Loucy (cell line): ENCODE data around the gene ARID1B.

ENCODE experiments used
- H2AFZ ChIP-seq: fragments of 200-600 bp; sonication (generic); 2 replicates; pipeline ENCODE4 v1.6.0; 2016; ENCODE audit warnings: antibody characterized with exemption, mild to moderate bottlenecking, low read length, moderate library complexity
- H3F3A ChIP-seq: fragments of 200-600 bp; 2 replicates; pipeline ENCODE4 v1.6.0; 2016; ENCODE audit warnings: antibody characterized with exemption, low read depth, mild to moderate bottlenecking
- H3K27me3 ChIP-seq: fragments of 200-600 bp; sonication (generic); 2 replicates; pipeline ENCODE4 v1.6.1; 2014; ENCODE audit warnings: low read length, mild to moderate bottlenecking; ENCODE audit not compliant: insufficient read depth, poor library complexity, severe bottlenecking
- H3K36me3 ChIP-seq: fragments of 200-600 bp; sonication (generic); 2 replicates; pipeline ENCODE4 v1.6.1; 2016; ENCODE audit warnings: low read length; ENCODE audit not compliant: insufficient read depth
- H3K4me1 ChIP-seq: fragments of 200-600 bp; sonication (generic); 2 replicates; pipeline ENCODE4 v1.5.1; 2014; ENCODE audit warnings: low read length, mild to moderate bottlenecking; ENCODE audit not compliant: insufficient read depth, poor library complexity, severe bottlenecking
- H3K4me2 ChIP-seq: fragments of 200-600 bp; sonication (generic); 2 replicates; pipeline ENCODE4 v1.6.0; 2014; ENCODE audit warnings: antibody characterized with exemption, low read length, low read depth, mild to moderate bottlenecking; ENCODE audit not compliant: poor library complexity, severe bottlenecking
- H3K4me3 ChIP-seq: fragments of 200-600 bp; sonication (generic); 2 replicates; pipeline ENCODE4 v1.5.1; 2014; ENCODE audit warnings: low read length, mild to moderate bottlenecking, mixed read lengths; ENCODE audit not compliant: poor library complexity, severe bottlenecking
- H3K79me2 ChIP-seq: fragments of 200-600 bp; sonication (generic); 2 replicates; pipeline ENCODE4 v1.6.1; 2014; ENCODE audit warnings: low read length; ENCODE audit not compliant: insufficient read depth
- H3K9ac ChIP-seq: fragments of 200-600 bp; sonication (generic); 2 replicates; pipeline ENCODE4 v1.6.0; 2014; ENCODE audit warnings: mild to moderate bottlenecking, low read depth, low read length, moderate library complexity; ENCODE audit not compliant: poor library complexity, severe bottlenecking
- H3K9me2 ChIP-seq: fragments of 200-600 bp; sonication (generic); replicated peaks from 2 replicates; pipeline ENCODE4 v1.6.1; 2016; ENCODE audit warnings: low read depth, low read length, mixed read lengths
- H3K9me3 ChIP-seq: fragments of 200-600 bp; sonication (generic); 2 replicates; pipeline ENCODE4 v1.6.1; 2014; ENCODE audit warnings: mild to moderate bottlenecking, antibody characterized with exemption, low read length, low read depth; ENCODE audit not compliant: insufficient read depth
- H4K20me1 ChIP-seq: fragments of 200-600 bp; sonication (generic); 2 replicates; pipeline ENCODE4 v1.6.0; 2014; ENCODE audit warnings: antibody characterized with exemption, low read length, mild to moderate bottlenecking; ENCODE audit not compliant: insufficient read depth, poor library complexity, severe bottlenecking
- CTCF ChIP-seq: fragments of 200-600 bp; sonication (generic); conservative IDR thresholded peaks from 2 replicates; pipeline ENCODE4 v1.5.1; 2014; ENCODE audit warnings: mild to moderate bottlenecking, antibody characterized with exemption, low read length
- EZH2phosphoT487 ChIP-seq: fragments of 200-600 bp; IDR thresholded peaks from 2 replicates; pipeline ENCODE4 v1.6.1; 2018; ENCODE audit warnings: antibody characterized with exemption, mild to moderate bottlenecking, moderate library complexity, borderline replicate concordance

The ARID1B gene

GRCh38 chr6:156975414-156975813, 198.2 kb downstream of the ARID1B start:
- Histone ChIP-seq H3K4me2 (peak overlapping the region; percentile 83), H3K9me2 (no peaks in the 10 kb centered on the region), H3K79me2 (peaks cover 100% of the 10 kb centered on the region), H3K9ac (peak overlapping the region; percentile 74), H2AFZ (no peak overlapping the region), H3K27me3 (no peaks in the 10 kb centered on the region), H3K4me1 (peaks cover 56% of the 10 kb centered on the region), H3K9me3 (no peaks in the 10 kb centered on the region), H3K4me3 (peak overlapping the region; percentile 80), H3K36me3 (no peaks in the 10 kb centered on the region), H3F3A (no peaks in the 10 kb centered on the region; the same call in 1 of the 2 replicates), H4K20me1 (peaks cover 52% of the 10 kb centered on the region)
- TF ChIP-seq CTCF (no peak), EZH2phosphoT487 (no peak)

GRCh38 chr6:156976216-156977127, 199.3 kb downstream of the ARID1B start:
- H3K9ac ChIP-seq: peak overlapping the region; percentile 74

GRCh38 chr6:156977527-156978291, 200.5 kb downstream of the ARID1B start:
- Histone ChIP-seq H2AFZ (no peak overlapping the region), H3K27me3 (no peaks in the 10 kb centered on the region), H3K36me3 (no peaks in the 10 kb centered on the region), H4K20me1 (peaks cover 48% of the 10 kb centered on the region), H3K9me3 (no peaks in the 10 kb centered on the region), H3K79me2 (peaks cover 100% of the 10 kb centered on the region), H3K9ac (peak overlapping the region; percentile 74), H3K4me1 (peaks cover 57% of the 10 kb centered on the region), H3K4me3 (peak overlapping the region; percentile 80), H3K9me2 (no peaks in the 10 kb centered on the region), H3K4me2 (peak overlapping the region; percentile 83), H3F3A (no peaks in the 10 kb centered on the region; the same call in 1 of the 2 replicates)
- TF ChIP-seq CTCF: no peak
- TF ChIP-seq EZH2phosphoT487: no peak

More at GRCh38 chr6:156976216-156977127, 199.3 kb downstream of the ARID1B start:
- H4K20me1 ChIP-seq: peaks cover 47% of the 10 kb centered on the region
- TF ChIP-seq CTCF: no peak
- no peak for TF ChIP-seq EZH2phosphoT487
- H3F3A ChIP-seq: no peaks in the 10 kb centered on the region; the same call in 1 of the 2 replicates
- peak overlapping the region; percentile 80 for H3K4me3 ChIP-seq
- peak overlapping the region; percentile 46; the same call in 1 of the 2 replicates for H2AFZ ChIP-seq
- no peaks in the 10 kb centered on the region for H3K9me3 ChIP-seq
- H3K9me2 ChIP-seq: no peaks in the 10 kb centered on the region
- H3K4me1 ChIP-seq: peaks cover 60% of the 10 kb centered on the region
- H3K79me2 ChIP-seq: peaks cover 100% of the 10 kb centered on the region
- H3K4me2 ChIP-seq: peak overlapping the region; percentile 83
- H3K27me3 ChIP-seq: no peaks in the 10 kb centered on the region
- H3K36me3 ChIP-seq: no peaks in the 10 kb centered on the region
